Spleen (tissue), 7 donors: ENCODE measurements around the gene PHF21A.

ENCODE experiments used
- CTCF ChIP-seq, 11 experiments: fragments of 200-600 bp in 7 of 11; fragments of 450-650 bp in 4 of 11; sonication (generic) in 4 of 11; IDR thresholded peaks in 8 of 11; conservative IDR thresholded peaks in 3 of 11; 1 replicate in 7 of 11; 2 replicates in 4 of 11; pipeline versions ENCODE4 v1.4.0 to v1.8.0; 2016 to 2021; ENCODE audit warnings: antibody characterized with exemption in 11 of 11, inconsistent platforms in 4 of 11, mild to moderate bottlenecking in 1 of 11
- POLR2AphosphoS5 ChIP-seq, 3 donors: sonication (generic); formaldehyde crosslinking; IDR thresholded peaks; one replicate each; pipeline ENCODE4 v1.5.1; 2017; ENCODE audit warnings: antibody characterized with exemption in 3 of 3
- donor health status: DM: no; HTN: no; CAD: no; lungs with moderate emphysema.
- donor health status: DM: no; HTN: no; CAD: no.
- donor health status: DM: no; HTN: no; CAD: no.

- TF ChIP-seq POLR2AphosphoS5 (IDR thresholded peaks at IDR 0.05): no peak
- TF ChIP-seq CTCF (IDR thresholded peaks at IDR 0.05 in 8 of 11, conservative IDR thresholded peaks at IDR 0.05 in 3 of 11): no peak
These were observed 38.4 kb upstream of the PHF21A start for GRCh38 chr11:46159680-46160079.
